Stimulated activated CD4-positive, alpha-beta T cell treated with anti-CD3 and anti-CD28 coated beads, Interleukin-1b, Interleukin-23, amount 100 ng/mL, for 4 hours (primary cell): Measurements from ENCODE around the gene TEX14.

Source experiments
- DNase-seq, 2 donors: peaks; one replicate each; pipeline ENCODE4 v3.0.0-alpha.2; 2020; ENCODE audit warnings: low read depth in 2 of 2

TEX14 gene, protein sequence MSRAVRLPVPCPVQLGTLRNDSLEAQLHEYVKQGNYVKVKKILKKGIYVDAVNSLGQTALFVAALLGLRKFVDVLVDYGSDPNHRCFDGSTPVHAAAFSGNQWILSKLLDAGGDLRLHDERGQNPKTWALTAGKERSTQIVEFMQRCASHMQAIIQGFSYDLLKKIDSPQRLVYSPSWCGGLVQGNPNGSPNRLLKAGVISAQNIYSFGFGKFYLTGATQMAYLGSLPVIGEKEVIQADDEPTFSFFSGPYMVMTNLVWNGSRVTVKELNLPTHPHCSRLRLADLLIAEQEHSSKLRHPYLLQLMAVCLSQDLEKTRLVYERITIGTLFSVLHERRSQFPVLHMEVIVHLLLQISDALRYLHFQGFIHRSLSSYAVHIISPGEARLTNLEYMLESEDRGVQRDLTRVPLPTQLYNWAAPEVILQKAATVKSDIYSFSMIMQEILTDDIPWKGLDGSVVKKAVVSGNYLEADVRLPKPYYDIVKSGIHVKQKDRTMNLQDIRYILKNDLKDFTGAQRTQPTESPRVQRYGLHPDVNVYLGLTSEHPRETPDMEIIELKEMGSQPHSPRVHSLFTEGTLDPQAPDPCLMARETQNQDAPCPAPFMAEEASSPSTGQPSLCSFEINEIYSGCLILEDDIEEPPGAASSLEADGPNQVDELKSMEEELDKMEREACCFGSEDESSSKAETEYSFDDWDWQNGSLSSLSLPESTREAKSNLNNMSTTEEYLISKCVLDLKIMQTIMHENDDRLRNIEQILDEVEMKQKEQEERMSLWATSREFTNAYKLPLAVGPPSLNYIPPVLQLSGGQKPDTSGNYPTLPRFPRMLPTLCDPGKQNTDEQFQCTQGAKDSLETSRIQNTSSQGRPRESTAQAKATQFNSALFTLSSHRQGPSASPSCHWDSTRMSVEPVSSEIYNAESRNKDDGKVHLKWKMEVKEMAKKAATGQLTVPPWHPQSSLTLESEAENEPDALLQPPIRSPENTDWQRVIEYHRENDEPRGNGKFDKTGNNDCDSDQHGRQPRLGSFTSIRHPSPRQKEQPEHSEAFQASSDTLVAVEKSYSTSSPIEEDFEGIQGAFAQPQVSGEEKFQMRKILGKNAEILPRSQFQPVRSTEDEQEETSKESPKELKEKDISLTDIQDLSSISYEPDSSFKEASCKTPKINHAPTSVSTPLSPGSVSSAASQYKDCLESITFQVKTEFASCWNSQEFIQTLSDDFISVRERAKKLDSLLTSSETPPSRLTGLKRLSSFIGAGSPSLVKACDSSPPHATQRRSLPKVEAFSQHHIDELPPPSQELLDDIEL (N-terminal part only)

DNA sequence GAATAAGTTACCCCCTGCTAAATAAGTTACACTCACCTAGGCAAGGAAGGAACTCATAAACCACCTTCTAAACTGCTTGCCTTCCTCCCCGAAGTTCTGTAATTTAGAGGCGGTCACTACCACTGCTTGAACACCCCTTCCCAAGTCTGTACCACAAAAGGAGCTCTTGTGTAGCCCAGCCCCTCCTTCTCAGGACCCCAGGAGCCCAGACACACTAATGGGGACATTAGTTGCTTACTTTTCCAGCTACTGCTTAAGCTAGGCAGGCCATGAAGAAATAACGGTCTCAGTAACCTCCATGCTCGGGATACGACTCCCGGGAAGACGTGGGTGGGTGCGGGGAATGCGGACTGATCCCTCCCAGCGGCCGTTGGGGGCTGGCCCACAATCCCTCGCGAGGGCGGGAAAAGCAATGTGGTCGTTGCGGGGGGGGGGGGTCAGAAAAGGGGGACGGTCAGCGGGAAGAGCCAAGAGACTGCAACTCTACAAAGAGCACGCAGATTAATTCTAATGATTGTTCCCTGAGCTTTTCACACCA lies at the start of gene TEX14:
Gene TEX14 (minus strand): TSS at position 345 of the 538 bp plus-strand sequence. CDS start 40,044 bp downstream, outside the sequence.
- DNase-seq: no peak

GRCh38 chr17:58741121-58741625 lies 49.3 kb upstream of the TEX14 start:
- DNase-seq: no peak

- DNase-seq: no peak
Observed at GRCh38 chr17:58734811-58735210, 43.0 kb upstream of the TEX14 start.

- no peak for DNase-seq
Observed at GRCh38 chr17:58734040-58734439, 42.2 kb upstream of the TEX14 start.

DNA sequence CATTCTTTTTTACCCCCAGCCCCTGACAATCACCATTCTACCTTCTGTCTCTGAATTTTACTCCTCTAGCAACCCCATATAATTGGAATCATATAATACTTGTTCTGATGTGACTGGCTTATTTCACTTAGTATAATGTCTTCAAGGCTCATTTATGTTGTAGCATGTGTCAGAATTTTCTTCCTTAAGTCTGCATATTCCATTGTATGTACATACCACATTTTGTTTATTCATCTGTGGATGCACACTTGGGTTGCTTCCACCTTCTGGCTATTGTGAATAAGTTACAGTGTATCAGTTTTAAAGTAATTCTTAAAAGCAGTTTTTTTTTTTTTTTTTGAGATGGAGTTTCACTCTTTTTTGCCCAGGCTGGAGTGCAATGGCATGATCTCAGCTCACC lies 39.1 kb upstream of the TEX14 start:
- no peak for DNase-seq

- no peak for DNase-seq
Observed at GRCh38 chr17:58728798-58729197, 37.0 kb upstream of the TEX14 start.

DNA sequence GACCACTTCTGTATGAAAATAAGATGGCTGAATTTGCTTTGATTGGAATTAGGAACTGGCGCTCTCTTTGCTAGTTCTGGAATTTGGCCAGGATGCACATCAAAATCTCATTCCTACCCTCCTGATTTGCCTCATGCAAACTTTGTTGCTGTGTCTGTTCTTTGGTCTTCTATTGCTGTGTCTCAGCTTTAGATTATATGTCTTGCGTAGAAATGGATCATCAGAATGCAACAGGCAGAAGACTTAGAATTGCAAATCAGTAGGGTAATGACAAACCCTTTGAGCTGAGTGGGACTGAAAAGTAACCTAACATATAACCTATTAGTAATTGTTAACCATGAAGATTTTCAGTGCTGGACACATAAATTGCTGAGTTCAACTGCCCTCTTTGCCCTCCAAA lies 30.9 kb upstream of the TEX14 start:
- DNase-seq: no peak

- DNase-seq: no peak
Observed at GRCh38 chr17:58722274-58722673, 30.4 kb upstream of the TEX14 start.

DNA sequence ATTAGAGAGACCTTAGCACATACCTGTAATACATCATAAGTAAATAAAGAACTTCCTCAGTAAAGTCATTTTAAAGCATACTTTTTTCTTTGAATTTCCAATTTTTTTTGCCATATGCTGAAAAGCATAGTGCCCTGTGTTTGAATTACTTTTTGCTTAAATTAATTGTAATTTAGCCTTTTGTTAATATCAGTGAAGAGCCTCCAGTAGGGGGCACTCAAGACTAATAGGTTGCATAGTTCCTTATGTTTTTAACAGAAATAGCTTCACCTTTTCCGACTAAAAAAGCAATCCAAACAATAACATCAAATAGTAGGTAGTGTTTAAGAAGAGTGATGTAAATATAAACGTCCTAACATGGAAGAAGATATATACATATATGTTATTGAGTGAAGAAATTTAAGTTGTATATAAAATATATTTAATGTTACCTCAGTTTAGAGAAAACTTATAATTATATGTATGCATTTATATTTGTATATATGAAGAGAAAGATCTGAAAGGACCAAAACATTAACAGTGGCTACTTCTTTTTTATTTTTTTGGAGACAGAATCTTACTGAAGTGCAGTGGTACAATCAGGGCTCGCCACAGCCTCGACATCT lies 19.2 kb upstream of the TEX14 start:
- peak in 1 of 2 donors; percentile 26 for DNase-seq

DNA sequence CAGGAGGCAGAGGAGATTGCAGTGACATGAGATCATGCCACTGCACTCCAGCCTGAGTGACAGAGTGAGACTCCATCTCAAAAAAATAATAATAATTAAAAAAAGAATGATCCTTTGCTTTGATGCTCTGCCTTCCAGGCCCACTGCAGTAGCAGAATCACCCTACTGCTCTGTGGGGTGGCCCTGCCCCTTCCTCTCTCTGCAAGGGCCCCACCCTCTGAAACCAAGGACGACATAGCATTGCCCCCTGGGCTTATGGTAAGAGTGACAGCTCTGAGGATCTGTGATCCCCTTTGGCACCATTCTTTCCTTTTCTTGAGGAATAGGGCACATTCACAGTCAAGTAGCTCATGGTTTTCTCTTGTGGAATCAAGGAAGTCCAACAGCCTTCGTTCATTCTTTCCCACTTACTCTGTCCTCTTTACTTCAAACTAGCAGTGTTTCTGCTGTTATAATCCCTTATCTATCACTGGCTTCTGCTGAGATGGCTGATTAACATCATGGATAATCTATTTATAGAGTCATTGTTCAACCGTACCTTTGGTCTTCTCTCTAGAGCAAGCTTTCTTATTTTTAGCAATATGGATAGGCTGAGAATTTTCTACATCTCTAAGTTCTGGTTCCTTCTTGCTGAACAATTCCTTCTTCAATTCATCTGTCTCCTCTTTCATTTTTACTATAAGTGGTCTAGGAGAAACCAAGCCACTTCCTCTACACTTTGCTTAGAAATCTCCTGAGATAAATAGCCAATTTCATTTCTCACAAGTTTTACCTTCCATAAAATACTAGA lies 14.7 kb upstream of the TEX14 start:
- no peak for DNase-seq

GRCh38 chr17:58703916-58704286 lies 12.1 kb upstream of the TEX14 start:
- DNase-seq: no peak

DNA sequence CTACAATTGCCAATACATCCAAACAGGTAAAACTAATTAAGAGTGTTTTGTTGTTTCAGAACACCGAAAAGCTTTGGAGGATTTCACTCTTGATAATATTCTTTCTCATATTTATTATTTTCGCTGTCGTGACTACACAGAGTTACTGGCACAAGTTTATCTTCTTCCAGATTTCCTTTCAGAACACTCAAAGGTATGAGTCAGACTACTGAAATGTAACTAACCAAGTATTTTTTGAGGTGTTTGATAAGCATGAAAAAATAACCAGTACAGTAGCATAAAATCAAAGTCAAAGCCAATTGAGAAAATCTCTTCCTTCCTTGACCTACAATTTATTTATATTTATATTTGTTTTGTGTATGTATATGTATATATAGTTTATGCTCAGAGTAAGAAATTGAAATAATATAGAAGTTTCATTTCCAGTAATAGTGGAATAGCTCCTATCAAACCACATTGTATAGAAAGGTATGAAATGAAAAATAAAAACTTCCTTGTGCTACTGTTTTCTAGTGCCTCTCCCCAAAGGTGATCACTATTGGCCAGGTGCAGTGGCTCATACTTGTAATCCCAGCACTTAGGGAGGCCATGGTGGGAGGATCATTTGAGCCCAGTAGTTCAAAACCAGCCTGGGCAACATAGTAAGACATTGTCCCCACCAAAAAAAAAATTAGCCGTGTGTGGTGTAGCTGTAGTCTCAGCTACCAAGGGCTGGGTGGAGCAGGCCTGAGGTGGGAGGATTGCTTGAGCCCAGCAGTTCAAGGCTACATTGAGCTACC lies 11.5 kb upstream of the TEX14 start:
- no peak for DNase-seq

GRCh38 chr17:58702708-58703107 lies 10.9 kb upstream of the TEX14 start:
- DNase-seq: no peak

GRCh38 chr17:58702045-58702476 lies 10.2 kb upstream of the TEX14 start:
- DNase-seq: no peak

DNA sequence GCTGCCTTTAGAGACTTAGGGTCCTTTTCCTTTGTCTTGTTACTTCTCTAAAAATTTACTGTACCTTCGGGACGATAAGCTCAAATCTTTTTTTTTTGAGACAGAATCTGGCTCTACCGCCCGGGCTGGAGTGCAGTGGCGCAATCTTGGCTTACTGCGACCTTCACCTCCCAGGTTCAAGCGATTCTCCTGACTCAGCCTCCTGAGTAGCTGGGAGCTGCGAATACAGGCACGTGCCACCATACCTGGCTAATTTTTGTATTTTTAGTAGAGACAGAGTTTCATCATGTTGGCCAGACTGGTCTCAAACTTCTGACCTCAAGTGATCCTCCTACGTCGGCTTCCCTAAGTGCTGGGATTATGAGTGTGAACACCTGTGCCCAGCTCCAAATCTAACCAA lies 7.9 kb upstream of the TEX14 start:
- no peak for DNase-seq

DNA sequence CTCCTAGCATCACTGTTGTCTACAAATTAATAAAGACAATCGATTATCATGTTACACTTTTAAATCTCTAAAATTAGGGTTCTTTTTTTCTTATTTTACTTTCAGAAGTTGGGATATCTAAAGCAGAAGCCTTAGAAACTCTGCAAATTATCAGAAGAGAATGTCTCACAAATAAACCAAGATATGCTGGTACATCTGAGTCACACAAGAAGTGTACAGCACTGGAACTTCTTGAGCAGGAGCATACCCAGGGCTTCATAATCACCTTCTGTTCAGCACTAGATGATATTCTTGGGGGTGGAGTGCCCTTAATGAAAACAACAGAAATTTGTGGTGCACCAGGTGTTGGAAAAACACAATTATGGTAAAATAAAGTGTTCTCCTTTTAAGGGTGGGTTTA lies 3.0 kb upstream of the TEX14 start:
- DNase-seq: no peak

DNA sequence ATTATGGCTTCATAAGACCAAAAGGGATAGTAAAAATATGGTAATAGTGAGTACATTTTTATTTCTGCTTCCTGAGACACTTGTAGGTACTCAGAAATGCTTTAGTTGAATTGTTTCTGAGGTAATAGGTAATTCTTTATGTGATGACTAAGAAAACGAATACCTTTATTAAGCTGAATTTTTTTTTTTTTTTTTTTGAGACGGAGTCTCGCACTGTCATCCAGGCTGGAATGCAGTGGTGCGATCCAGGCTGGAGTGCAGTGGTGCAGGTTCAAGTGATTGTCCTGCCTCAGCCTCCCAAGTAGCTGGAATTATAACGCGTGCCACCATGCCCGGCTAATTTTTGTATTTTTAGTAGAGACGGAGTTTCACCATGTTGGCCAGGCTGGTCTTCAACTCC lies 2.5 kb upstream of the TEX14 start:
- no peak for DNase-seq

DNA sequence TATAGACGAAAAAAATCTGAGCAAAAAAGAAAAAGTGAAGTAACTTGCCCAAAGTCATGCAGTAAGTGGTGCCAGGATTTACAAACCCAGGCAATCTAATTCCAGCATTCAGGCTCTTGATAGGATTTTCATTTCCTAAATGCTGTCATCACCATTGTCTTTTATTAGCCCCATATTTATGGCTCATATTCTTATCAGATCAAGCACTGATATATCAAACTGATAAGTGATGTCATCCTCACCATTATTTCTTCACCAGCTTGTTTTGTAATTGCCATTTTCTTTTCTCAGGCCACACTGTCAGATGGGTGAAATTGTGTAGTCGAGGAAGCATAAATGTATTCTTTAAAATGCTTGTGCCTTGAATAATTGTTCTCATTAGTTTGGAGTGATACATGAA lies 1.9 kb upstream of the TEX14 start:
- no peak for DNase-seq

- no peak for DNase-seq
Observed at GRCh38 chr17:58693208-58693607, 1.4 kb upstream of the TEX14 start.
